Activated CD8-positive, alpha-beta memory T cell treated with anti-CD3 and anti-CD28 coated beads, Interleukin-2, amount 50 U/mL, for 1 hour (primary cell): Measurements from ENCODE around the gene LIPK.

ENCODE experiments used
- DNase-seq: peaks from one replicate; pipeline ENCODE4 v3.0.0-alpha.2; 2020; ENCODE audit errors: extremely low read depth

The LIPK gene

DNA sequence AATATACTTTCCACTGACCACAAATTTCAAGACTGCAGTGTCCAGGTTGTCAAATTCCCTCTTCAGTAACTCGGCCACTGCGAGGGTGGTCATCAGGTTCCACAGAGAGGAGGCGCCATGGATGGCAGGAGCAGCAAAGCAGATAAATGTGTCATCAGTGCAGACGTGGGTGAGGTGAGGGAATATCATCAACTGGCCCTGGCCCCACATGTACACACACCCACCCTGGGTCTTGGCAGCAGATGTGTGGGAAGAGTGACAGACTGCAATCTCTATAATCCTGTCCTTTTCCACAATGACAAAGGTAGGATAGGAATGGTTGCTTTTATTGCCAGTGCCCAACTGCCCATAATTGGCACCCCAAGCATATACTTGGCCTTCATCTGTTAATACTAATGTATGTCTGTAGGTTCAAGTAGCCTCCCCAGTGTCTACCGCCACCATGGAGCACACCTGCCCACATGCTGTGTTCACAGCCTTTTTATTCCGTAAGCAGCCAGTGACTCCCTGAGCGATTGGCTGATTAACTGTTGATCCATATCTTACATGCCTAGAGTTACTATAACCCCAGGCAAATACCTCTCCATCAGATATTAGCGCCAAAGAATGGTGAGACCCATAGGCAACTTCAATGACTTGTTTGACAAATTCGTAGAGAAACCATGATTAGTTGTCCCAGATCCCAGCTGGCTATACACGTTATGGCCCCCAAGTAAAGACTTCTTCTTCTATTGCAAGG, 80.2 kb downstream of the LIPK start:
- DNase-seq: no peak

DNA sequence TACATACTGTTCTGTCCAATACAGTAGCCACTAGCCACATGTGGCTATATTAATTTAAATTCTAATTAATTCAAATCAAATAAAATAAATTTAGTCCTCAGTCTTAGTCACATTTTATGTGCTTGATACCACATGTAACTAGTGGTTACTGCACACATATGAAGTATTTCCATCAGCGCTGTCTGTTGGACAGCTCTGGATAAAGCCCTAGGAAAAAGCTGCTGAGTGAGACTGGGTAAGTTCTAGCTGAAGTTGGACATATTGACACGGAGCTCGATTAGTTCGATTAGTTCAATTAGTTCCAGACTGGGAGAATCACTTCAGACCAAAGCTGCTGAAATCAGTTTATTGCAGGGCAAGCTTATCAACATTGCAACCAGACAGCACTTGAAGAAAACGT, 81.4 kb downstream of the LIPK start:
- DNase-seq: no peak

DNA sequence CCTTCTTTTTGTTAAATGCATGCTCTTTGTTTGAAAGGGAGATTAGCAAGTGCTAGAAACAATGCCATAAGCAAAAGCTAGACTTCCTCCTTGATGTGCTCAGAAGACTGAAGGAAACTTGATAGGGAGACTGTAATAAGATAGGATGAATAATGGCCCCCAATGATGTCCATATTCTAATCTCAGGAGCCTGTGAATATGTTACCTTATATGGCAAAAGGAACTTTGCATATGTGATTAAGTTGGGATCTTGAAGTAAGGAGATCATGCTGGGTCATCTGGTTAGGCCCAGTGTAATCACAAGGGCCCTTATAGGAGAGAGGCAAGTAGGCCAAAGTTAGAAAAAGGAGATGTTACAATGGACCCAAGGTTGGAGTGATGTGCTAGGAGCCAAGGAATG, 82.9 kb downstream of the LIPK start:
- no peak for DNase-seq

DNA sequence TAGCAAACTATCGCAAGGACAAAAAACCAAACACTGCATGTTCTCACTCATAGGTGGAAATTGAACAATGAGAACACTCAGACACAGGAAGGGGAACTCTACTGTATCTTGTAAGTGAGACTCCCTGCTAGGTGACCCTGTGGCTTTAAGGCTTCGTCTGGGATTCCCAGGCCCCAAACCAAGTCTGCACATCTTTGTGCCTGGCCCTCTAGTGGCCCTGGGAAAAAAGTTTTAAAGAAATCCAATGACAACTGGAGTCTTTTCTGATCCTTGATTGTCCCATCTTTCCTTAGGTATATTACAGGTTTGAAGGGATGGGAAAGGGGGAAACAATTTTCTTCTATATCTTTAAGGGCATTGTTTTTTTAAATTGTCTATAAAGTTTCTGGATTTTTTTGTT, 85.9 kb downstream of the LIPK start:
- DNase-seq: no peak

DNA sequence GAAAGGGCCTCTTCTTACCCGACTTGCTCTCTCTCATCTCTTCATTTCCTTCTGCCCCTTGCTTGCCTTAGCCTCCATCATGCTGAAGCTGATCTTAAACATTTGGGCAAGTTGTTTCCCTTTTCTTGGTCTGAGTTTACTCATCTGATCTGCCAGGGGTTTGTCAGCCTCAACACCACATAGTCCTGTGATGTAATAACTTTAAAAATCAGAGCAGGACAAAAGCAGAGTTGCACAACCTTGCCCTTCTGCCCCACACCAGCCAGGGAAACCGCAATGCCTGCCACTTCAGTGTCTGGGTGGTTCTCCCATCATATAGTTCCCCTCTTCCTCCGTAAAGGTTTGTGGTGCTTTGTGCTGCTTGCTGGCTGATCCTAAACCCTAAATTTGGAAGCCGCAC, 86.6 kb downstream of the LIPK start:
- DNase-seq: no peak

DNA sequence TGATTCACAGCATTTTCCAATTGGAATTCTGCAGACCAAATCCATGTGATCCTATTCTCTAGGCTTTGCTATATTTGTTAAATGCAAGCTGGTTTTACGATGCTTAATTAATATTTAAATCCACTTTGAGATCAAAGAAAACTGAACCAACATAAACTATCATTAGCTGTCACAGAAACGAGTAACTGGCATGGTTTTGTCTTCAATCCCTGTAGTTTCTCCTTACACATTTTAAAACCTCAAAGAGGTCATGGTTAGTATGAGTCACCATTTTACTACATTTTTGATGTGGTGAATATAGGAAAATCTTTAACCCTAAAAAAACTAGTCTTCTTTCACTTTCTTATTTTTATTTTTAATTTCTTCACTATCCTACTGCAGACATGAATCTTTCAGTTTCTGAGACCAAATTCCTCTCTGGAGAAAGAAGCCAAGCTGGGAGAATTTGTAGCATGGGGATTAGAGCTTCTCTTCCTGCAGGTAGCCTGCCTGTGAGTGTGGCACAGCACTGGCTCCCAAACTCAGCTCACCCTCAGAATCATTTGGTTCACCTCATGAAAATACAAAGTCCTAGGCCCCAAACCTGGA, 87.8 kb downstream of the LIPK start:
- no peak for DNase-seq

DNA sequence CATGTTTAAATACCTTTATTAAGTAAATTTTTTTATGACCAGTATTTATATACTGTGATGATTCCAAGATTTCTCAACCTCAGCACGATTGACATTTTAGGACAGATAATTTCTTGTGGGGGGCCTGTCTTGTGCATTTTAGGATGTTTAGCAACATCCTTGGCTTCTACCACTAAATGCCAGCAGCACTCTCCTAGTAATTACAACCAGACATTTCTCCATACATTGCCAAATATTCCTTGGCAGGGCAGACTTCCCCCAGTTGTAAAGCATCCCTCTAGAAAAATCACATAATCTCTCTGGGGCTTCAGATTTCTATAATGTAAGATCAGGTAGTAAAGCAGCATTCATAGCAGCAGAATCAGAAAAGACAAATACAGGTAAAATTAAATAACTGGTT, 88.7 kb downstream of the LIPK start:
- no peak for DNase-seq

DNA sequence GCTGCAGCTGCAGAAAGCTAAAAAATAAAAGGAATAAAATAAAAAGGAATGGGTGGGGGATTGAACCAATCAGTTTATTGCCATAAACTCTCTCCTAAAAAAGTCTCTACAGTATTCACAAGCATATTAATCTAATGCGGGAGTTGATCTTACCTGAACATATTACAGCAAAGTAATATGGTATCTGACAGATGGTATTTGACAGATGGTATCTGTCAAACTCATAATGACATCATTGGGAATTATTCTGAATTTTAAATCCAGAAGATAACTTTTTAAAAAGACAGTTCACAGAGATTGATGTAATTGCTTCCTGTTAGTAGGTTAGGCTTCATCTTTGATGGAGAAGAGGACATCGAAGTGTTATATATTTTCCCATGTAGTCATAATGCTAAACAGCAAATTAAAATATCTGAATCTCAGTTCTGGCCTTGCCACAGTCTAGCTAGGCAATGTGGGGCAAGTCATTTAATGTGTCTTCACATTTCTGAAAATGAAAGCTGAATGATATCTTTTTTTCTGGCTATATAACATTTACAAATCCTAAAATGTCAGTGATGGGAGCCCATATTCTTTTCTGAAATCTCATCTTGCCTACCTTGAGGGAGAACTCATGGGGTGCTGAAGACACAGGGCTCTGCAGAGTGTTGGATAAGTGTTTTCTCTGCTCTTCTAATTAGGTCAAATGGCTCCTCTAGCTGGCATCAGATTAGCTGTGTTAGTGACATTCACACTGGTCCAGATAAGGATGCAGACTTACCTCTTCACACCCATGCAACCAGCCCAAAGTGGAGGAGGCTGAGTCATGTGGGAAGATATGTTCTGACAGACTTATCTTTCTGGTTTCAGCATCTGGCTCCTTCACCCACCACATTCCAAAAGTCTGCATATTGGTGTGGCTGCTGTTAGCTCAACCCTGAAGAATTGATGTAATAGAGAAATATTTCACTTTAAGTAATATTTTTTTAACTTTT, 94.4 kb downstream of the LIPK start:
- DNase-seq: no peak
